Dermis lymphatic vessel endothelial cell (primary cell): ENCODE data around the gene KLRF1. TPM values are rescaled to one million over a fixed set of nuclear protein-coding genes. Genes with fewer than 3 reads are reported as not detected.

Experiments
- total RNA-seq: library from RNA; depleted of rRNA; stranded (reverse); fragments of >200 nt; gene quantifications from 2 replicates; pipeline ENCODE4 v1.2.1, GENCODE V29; 2014

The KLRF1 gene
- 0.09 TPM in 1 of 2 replicates, not detected in the other for total RNA-seq

DNA sequence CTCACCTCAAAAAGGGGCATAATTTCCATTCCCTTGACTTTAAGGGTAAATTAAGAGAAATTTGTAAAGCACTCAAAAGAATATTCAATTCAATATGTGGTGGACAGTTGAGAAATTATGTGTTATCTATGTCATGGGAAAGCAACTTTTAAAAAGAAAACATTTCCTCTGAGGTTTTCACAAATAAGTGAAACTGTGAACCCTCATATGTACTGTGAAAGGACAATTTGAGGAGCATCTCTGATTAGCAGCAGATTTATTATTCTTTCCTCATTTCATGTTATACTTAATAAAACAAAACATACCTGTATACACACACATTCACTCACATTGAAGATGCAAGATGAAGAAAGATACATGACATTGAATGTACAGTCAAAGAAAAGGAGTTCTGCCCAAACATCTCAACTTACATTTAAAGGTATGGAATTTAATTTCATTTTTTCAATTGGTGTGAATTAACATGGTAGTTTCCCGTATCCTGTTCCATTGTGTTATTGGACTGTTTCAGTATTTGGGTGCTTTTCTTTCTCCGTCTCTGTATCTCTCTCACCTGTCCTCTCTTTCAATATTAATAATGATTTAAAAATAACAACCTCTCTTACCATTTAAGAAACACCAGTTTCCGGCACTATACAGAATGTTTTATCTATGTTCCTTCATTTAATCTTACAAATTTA, at the start of gene KLRF1:
KLRF1 (plus strand) TSS at position 273 of the 680 bp plus-strand sequence; CDS start at position 337, 64 bp downstream.

GRCh38 chr12:9869307-9870161, 42.3 kb downstream of the KLRF1 start, which contains the start of gene CLEC2B:
Gene CLEC2B (minus strand): TSS chr12:9869354.

DNA sequence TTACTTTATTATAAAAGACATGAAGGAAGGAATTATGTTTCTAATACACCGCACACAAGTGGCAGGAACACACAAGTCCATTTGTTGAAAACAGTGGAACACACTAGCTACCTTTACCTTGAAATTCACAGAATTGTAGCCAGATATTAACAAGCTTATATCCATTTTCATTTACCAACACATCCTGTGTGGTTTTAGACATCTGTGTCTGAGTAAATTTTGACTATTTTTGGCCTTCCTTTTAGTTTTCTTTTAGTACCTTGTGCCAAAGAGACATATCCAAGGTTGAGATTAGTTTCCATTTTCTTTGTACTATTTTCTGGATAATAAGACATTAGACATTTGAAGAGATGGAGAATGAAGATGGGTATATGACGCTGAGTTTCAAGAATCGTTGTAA, 54.0 kb downstream of the KLRF1 start, which contains the start of gene KLRF2:
KLRF2 (plus strand) TSS at position 244 of the 400 bp plus-strand sequence; CDS start at position 351, 107 bp downstream.

Other genes starting within 250 kb of the KLRF1 start
- gene KLRB1, start 219.6 kb upstream of the KLRF1 start, total RNA-seq: not detected in 2 replicates
- 2.2 and 2.6 TPM in 2 replicates for gene CLEC2D, start 157.8 kb upstream of the KLRF1 start, total RNA-seq
- not detected in 2 replicates for gene CLECL1, start 94.4 kb upstream of the KLRF1 start, total RNA-seq
- 0.09 and 0.11 TPM in 2 replicates for gene CD69, start 66.6 kb upstream of the KLRF1 start, total RNA-seq
- 45.6 and 83.1 TPM in 2 replicates for gene CLEC2B, start 41.9 kb downstream of the KLRF1 start, total RNA-seq
- gene KLRF2, start 54.0 kb downstream of the KLRF1 start, total RNA-seq: not detected in 2 replicates
- not detected in 2 replicates for gene CLEC2A, start 104.9 kb downstream of the KLRF1 start, total RNA-seq
- not detected in 2 replicates for gene CLEC12A, start 143.9 kb downstream of the KLRF1 start, total RNA-seq
- not detected in 2 replicates for gene CLEC1B, start 171.6 kb downstream of the KLRF1 start, total RNA-seq
- gene CLEC12B, start 183.1 kb downstream of the KLRF1 start, total RNA-seq: not detected in 2 replicates
- not detected in 2 replicates for gene CLEC9A, start 203.2 kb downstream of the KLRF1 start, total RNA-seq